ENCODE data around the gene IGFN1. TPM values are rescaled to one million over a fixed set of nuclear protein-coding genes. Genes with fewer than 3 reads are reported as not detected.

IGFN1 gene
- not detected in 2 replicates for polyA plus RNA-seq (2014; cell fraction: cytosol; rRNA removed)
- polyA plus RNA-seq (2014; cell fraction: nucleus; rRNA removed): not detected in 2 replicates

GRCh38 chr1:201190624-201191051 is at the start of gene IGFN1:
Gene IGFN1, plus strand, starts transcription at chr1:201190824. Its CDS starts 2,470 bp downstream, at chr1:201193294.
- peak; percentile 50 for DNase-seq (ENCODE audit: low spot score)

GRCh38 chr1:201140941-201141260 is 49.7 kb upstream of the IGFN1 start:
- no peak for DNase-seq (ENCODE audit: low spot score)

GRCh38 chr1:201141418-201141817 is 49.2 kb upstream of the IGFN1 start:
- no peak for DNase-seq (ENCODE audit: low spot score)

GRCh38 chr1:201142011-201142848 is 48.4 kb upstream of the IGFN1 start:
- DNase-seq (ENCODE audit: low spot score): no peak

GRCh38 chr1:201142849-201143725 is 47.5 kb upstream of the IGFN1 start:
- DNase-seq (ENCODE audit: low spot score): no peak

GRCh38 chr1:201143726-201144635 is 46.6 kb upstream of the IGFN1 start:
- DNase-seq (ENCODE audit: low spot score): no peak

GRCh38 chr1:201144701-201145100 is 45.9 kb upstream of the IGFN1 start:
- DNase-seq (ENCODE audit: low spot score): no peak

GRCh38 chr1:201145132-201145531 is 45.5 kb upstream of the IGFN1 start:
- DNase-seq (ENCODE audit: low spot score): no peak

GRCh38 chr1:201145816-201146215 is 44.8 kb upstream of the IGFN1 start:
- DNase-seq (ENCODE audit: low spot score): no peak

GRCh38 chr1:201146626-201147390 is 43.8 kb upstream of the IGFN1 start:
- no peak for DNase-seq (ENCODE audit: low spot score)

GRCh38 chr1:201147396-201148015 is 43.1 kb upstream of the IGFN1 start:
- no peak for DNase-seq (ENCODE audit: low spot score)

GRCh38 chr1:201149400-201149799 is 41.2 kb upstream of the IGFN1 start:
- peak; percentile 42 for DNase-seq (ENCODE audit: low spot score)

GRCh38 chr1:201153474-201154388 is 36.9 kb upstream of the IGFN1 start:
- no peak for DNase-seq (ENCODE audit: low spot score)

GRCh38 chr1:201154389-201155165 is 36.0 kb upstream of the IGFN1 start, which contains the start of gene TMEM9:
Gene TMEM9, minus strand, starts transcription at chr1:201154474. Its CDS starts 551 bp downstream, at chr1:201153923.
- peak; percentile 95 for DNase-seq (ENCODE audit: low spot score)

- DNase-seq (ENCODE audit: low spot score): no peak
Measured at GRCh38 chr1:201155354-201155753, 35.3 kb upstream of the IGFN1 start.

- no peak for DNase-seq (ENCODE audit: low spot score)
Measured at GRCh38 chr1:201156346-201156745, 34.3 kb upstream of the IGFN1 start.

- DNase-seq (ENCODE audit: low spot score): no peak
Measured at GRCh38 chr1:201156819-201157218, 33.8 kb upstream of the IGFN1 start.

GRCh38 chr1:201157949-201158348 is 32.7 kb upstream of the IGFN1 start:
- DNase-seq (ENCODE audit: low spot score): no peak

Data from SK-N-DZ (cell line).